ENCODE data around the gene RYR2.

- TF ChIP-seq ZFP3 (CRISPR knock-in tag; IDR thresholded peaks at IDR 0.05) (no peak), CSDC2 (CRISPR knock-in tag; IDR thresholded peaks at IDR 0.05) (no peak), TSHZ2 (CRISPR knock-in tag; IDR thresholded peaks at IDR 0.05) (no peak), CREB5 (CRISPR knock-in tag; IDR thresholded peaks at IDR 0.05; ENCODE audit: low read depth) (no peak)
These were observed 356.8 kb downstream of the RYR2 start for GRCh38 chr1:237398751-237399150.
